Body of pancreas (tissue), 4 donors: ENCODE results near the gene ADGRV1. TPM values are rescaled to one million over a fixed set of nuclear protein-coding genes. Genes with fewer than 3 reads are reported as not detected.
"Not testable (repeated sequence)": the region's sequence is repeated elsewhere in the genome, so short reads cannot be mapped to it uniquely, and the experiment has no call there.

ENCODE experiments used
- ATAC-seq: fragments of 150-250 bp; one replicate; pipeline ENCODE4 v1.9.1; 2016
- DNase-seq, 4 donors: peaks; one replicate each; pipeline ENCODE4 v3.0.0-alpha.2; 2019
- H3K27ac ChIP-seq, 4 donors: fragments of 200-600 bp; sonication (generic); 1 replicate in 3 of 4; 2 replicates in 1 of 4; pipeline versions ENCODE4 v1.5.1 to v1.6.1; 2016 to 2019; ENCODE audit warnings: mild to moderate bottlenecking in 1 of 4, mixed read lengths in 1 of 4, moderate library complexity in 1 of 4
- H3K27me3 ChIP-seq, 2 donors: fragments of 200-600 bp; sonication (generic); one replicate each; pipeline ENCODE4 v1.6.0; 2016; ENCODE audit warnings: mild to moderate bottlenecking in 1 of 2
- H3K36me3 ChIP-seq, 2 donors: fragments of 200-600 bp; sonication (generic); replicated peaks in 1 of 2; 2 replicates each; pipeline ENCODE4 v1.5.1; 2016; ENCODE audit warnings: low read depth in 2 of 2; ENCODE audit not compliant: insufficient read depth in 1 of 2
- H3K4me1 ChIP-seq: fragments of 200-600 bp; sonication (generic); one replicate; pipeline ENCODE4 v1.6.0; 2016
- H3K4me3 ChIP-seq, 2 donors: fragments of 200-600 bp; sonication (generic); 1 replicate in 1 of 2; 2 replicates in 1 of 2; pipeline ENCODE4 v1.5.1; 2016 to 2019
- H3K9me3 ChIP-seq, 3 donors: fragments of 200-600 bp; sonication (generic); 1 replicate in 2 of 3; 2 replicates in 1 of 3; pipeline ENCODE4 v1.5.1; 2016
- CTCF ChIP-seq, 7 experiments: fragments of 450-650 bp in 4 of 7; fragments of 200-600 bp in 3 of 7; sonication (generic) in 3 of 7; IDR thresholded peaks; one replicate each; pipeline ENCODE4 v1.5.1; 2016 to 2019; ENCODE audit warnings: antibody characterized with exemption in 7 of 7
- POLR2A ChIP-seq, 3 donors: fragments of 450-650 bp; IDR thresholded peaks; one replicate each; pipeline ENCODE4 v1.6.1; 2016; ENCODE audit warnings: antibody characterized with exemption in 3 of 3, mild to moderate bottlenecking in 2 of 3
- WGBS, 2 donors: methylation state at CpG; one replicate each; pipeline ENCODE4 v1.1.5; 2017; 5-methylcytosine and 5-hydroxymethylcytosine counted together
- intact Hi-C: fragments of 100-400 bp; cut with DNase I; formaldehyde crosslinking; loops from one replicate; pipeline ENCODE4 v1.15.1; 2023
- total RNA-seq, 2 donors: library from RNA; depleted of rRNA; stranded (reverse); fragments of >200 nt; gene quantifications; one replicate each; pipeline ENCODE4 v1.1.0, GENCODE V29; 2016

Gene ADGRV1
- total RNA-seq, 2 donors from 2014 or later = 19.2 to 21.4 TPM

- WGBS, 2 donors = 56 to 63% methylated on average over 1 of the region's 1 CpG
- intact Hi-C loops = no loop called here
- ATAC-seq (no peak), DNase-seq (no peak)
- Histone ChIP-seq H3K27ac (no peak overlapping the region), H3K9me3 (no peaks in the 10 kb centered on the region), H3K4me3 (no peak overlapping the region), H3K4me1 (no peaks in the 10 kb centered on the region), H3K27me3 (no peaks in the 10 kb centered on the region), H3K36me3 (no peaks in the 10 kb centered on the region)
- no peak for TF ChIP-seq POLR2A (IDR thresholded peaks at IDR 0.05)
- no peak for TF ChIP-seq CTCF (IDR thresholded peaks at IDR 0.05)
These were observed 500.8 kb downstream of the ADGRV1 start for GRCh38 chr5:91059409-91059808.

- TF ChIP-seq CTCF (IDR thresholded peaks at IDR 0.05) = no peak
- TF ChIP-seq POLR2A (IDR thresholded peaks at IDR 0.05) = no peak
- DNase-seq = no peak
- H3K36me3 ChIP-seq = no peaks in the 10 kb centered on the region
- H3K9me3 ChIP-seq = no peaks in the 10 kb centered on the region
- 85 to 91% methylated on average over 2 of the region's 2 CpGs for WGBS, 2 donors
- no peak overlapping the region for H3K27ac ChIP-seq
- intact Hi-C loops = no loop called here
- no peak for ATAC-seq
- no peaks in the 10 kb centered on the region for H3K4me1 ChIP-seq
- no peak overlapping the region for H3K4me3 ChIP-seq
- no peaks in the 10 kb centered on the region for H3K27me3 ChIP-seq
These were observed 502.5 kb downstream of the ADGRV1 start for GRCh38 chr5:91061094-91061493.

- DNase-seq = no peak
- no peaks in the 10 kb centered on the region for H3K27me3 ChIP-seq
- no peaks in the 10 kb centered on the region for H3K9me3 ChIP-seq
- H3K4me3 ChIP-seq = no peak overlapping the region
- 59 to 69% methylated on average over 2 of the region's 2 CpGs for WGBS, 2 donors
- no peak for ATAC-seq
- no peaks in the 10 kb centered on the region for H3K4me1 ChIP-seq
- H3K27ac ChIP-seq = no peak overlapping the region
- no peak for TF ChIP-seq POLR2A (IDR thresholded peaks at IDR 0.05)
- TF ChIP-seq CTCF (IDR thresholded peaks at IDR 0.05) = no peak
- intact Hi-C loops = no loop called here
- no peaks in the 10 kb centered on the region for H3K36me3 ChIP-seq
These were observed 503.5 kb downstream of the ADGRV1 start for GRCh38 chr5:91061946-91062562.

GRCh38 chr5:91063098-91063690 lies 504.6 kb downstream of the ADGRV1 start:
- DNase-seq, intact Hi-C loops, H3K4me3 ChIP-seq, H3K27me3 ChIP-seq, H3K36me3 ChIP-seq, H3K27ac ChIP-seq, H3K4me1 ChIP-seq, H3K9me3 ChIP-seq, ATAC-seq: not testable (repeated sequence)
- WGBS, 2 donors = 64 to 65% methylated on average over 9 of the region's 9 CpGs

GRCh38 chr5:91065496-91065895 lies 506.9 kb downstream of the ADGRV1 start:
- no peak for TF ChIP-seq POLR2A (IDR thresholded peaks at IDR 0.05)
- TF ChIP-seq CTCF (IDR thresholded peaks at IDR 0.05) = no peak

More at GRCh38 chr5:91065496-91065895, 506.9 kb downstream of the ADGRV1 start:
- Histone ChIP-seq H3K27me3 (no peaks in the 10 kb centered on the region), H3K36me3 (no peaks in the 10 kb centered on the region), H3K27ac (no peak overlapping the region), H3K4me3 (no peak overlapping the region), H3K4me1 (no peaks in the 10 kb centered on the region), H3K9me3 (no peaks in the 10 kb centered on the region)
- intact Hi-C loops = no loop called here
- 76 to 89% methylated on average over 7 of the region's 7 CpGs for whole genome bisulfite sequencing, 2 donors
- DNase-seq = no peak
- no peak for ATAC-seq
